ENCODE data around the gene CYP1A1. TPM values are rescaled to one million over a fixed set of nuclear protein-coding genes. Genes with fewer than 3 reads are reported as not detected.

CYP1A1 gene
- total and polyA plus RNA-seq, 2 experiments from 2014 or later = 0.16 to 1.4 TPM

GRCh38 chr15:74769463-74770025, 44.2 kb upstream of the CYP1A1 start:
- no peaks in the 10 kb centered on the region for H4K20me1 ChIP-seq (replicated peaks; ENCODE audit: insufficient read depth)
- ATAC-seq (no peak), DNase-seq (ENCODE audit: low spot score) (no peak)
- H3F3A ChIP-seq (replicated peaks; ENCODE audit: low read depth) = 0 out of 2 replicates have a peak, but pooled peaks cover 3% of the 10 kb centered on the region
- peaks cover 8% of the 10 kb centered on the region; the same call in 1 of the 2 replicates for H3K4me1 ChIP-seq (ENCODE audit: insufficient read depth)
- Mint-ChIP-seq H3K4me1 (peaks cover 25% of the 10 kb centered on the region; the same call in 2 of the 3 replicates), H3K27ac (no peak overlapping the region), H3K36me3 (ENCODE audit: low read depth) (no peaks in the 10 kb centered on the region), H3K27me3 (ENCODE audit: insufficient read depth, low read depth, poor library complexity) (peaks cover 17% of the 10 kb centered on the region), H3K9me3 (no peaks in the 10 kb centered on the region), H3K4me3 (no peak overlapping the region)
- no peaks in the 10 kb centered on the region for H3K36me3 ChIP-seq (ENCODE audit: insufficient read depth)
- H3K27me3 ChIP-seq (ENCODE audit: insufficient read depth) = no peaks in the 10 kb centered on the region
- H3K4me2 ChIP-seq = no peak overlapping the region
- H3K79me2 ChIP-seq (replicated peaks; ENCODE audit: insufficient read depth) = no peaks in the 10 kb centered on the region
- no peaks in the 10 kb centered on the region for H3K9me2 ChIP-seq (ENCODE audit: insufficient read depth)
- no peak overlapping the region for H3K27ac ChIP-seq (ENCODE audit: low read depth)
- no peak overlapping the region for H3K4me3 ChIP-seq
- H2AFZ ChIP-seq = no peak overlapping the region
- TF ChIP-seq CTCF (conservative IDR thresholded peaks at IDR 0.05; ENCODE audit: low read depth in 2 of 2) (no peak), STAT1 (IDR thresholded peaks at IDR 0.05; ENCODE audit: unreplicated experiment) (no peak), ETS1 (IDR thresholded peaks at IDR 0.05) (no peak), ZNF331 (CRISPR knock-in tag; IDR thresholded peaks at IDR 0.05; ENCODE audit: low read depth) (no peak), NANOG (IDR thresholded peaks at IDR 0.05; ENCODE audit: borderline replicate concordance) (no peak), EZH2 (IDR thresholded peaks at IDR 0.05; ENCODE audit: low read depth, unreplicated experiment) (no peak), POLR2AphosphoS5 (IDR thresholded peaks at IDR 0.05; ENCODE audit: low read depth) (no peak), ZNF114 (CRISPR knock-in tag; IDR thresholded peaks at IDR 0.05) (no peak), ZNF462 (CRISPR knock-in tag; IDR thresholded peaks at IDR 0.05) (no peak), EZH2phosphoT487 (IDR thresholded peaks at IDR 0.05; ENCODE audit: unreplicated experiment) (no peak), REST (IDR thresholded peaks at IDR 0.05; ENCODE audit: unreplicated experiment) (no peak), CREB1 (CRISPR knock-in tag; IDR thresholded peaks at IDR 0.05; ENCODE audit: low read depth) (no peak), JUNB (IDR thresholded peaks at IDR 0.05; ENCODE audit: unreplicated experiment) (no peak)

All from GM23338 (cell line).